SJCRH30 (cell line): ENCODE data around the gene CD44. TPM values are rescaled to one million over a fixed set of nuclear protein-coding genes. Genes with fewer than 3 reads are reported as not detected.
A peak's percentile ranks its signal among the peaks of the same experiment; 100 is the strongest.

Experiments
- DNase-seq, 2 experiments: peaks; one replicate each; pipeline ENCODE4 v3.0.0-alpha.2; 2015 to 2020
- H3K27ac ChIP-seq: fragments of 250-450 bp; sonication (Bioruptor Pico); 2 replicates; pipeline ENCODE4 v1.5.1; 2020; ENCODE audit warnings: mild to moderate bottlenecking, moderate library complexity
- H3K27me3 ChIP-seq: fragments of 250-450 bp; sonication (Bioruptor Pico); 2 replicates; pipeline ENCODE4 v1.5.1; 2020; ENCODE audit warnings: mild to moderate bottlenecking, moderate library complexity
- H3K36me3 ChIP-seq: fragments of 250-450 bp; sonication (Bioruptor Pico); 2 replicates; pipeline ENCODE4 v1.5.1; 2020; ENCODE audit warnings: mild to moderate bottlenecking, moderate library complexity
- H3K4me1 ChIP-seq: fragments of 250-450 bp; sonication (Bioruptor Pico); 2 replicates; pipeline ENCODE4 v1.5.1; 2020; ENCODE audit warnings: mild to moderate bottlenecking, moderate library complexity
- H3K4me3 ChIP-seq: fragments of 250-450 bp; sonication (Bioruptor Pico); 2 replicates; pipeline ENCODE4 v1.5.1; 2020; ENCODE audit warnings: mild to moderate bottlenecking, moderate library complexity
- H3K9me3 ChIP-seq: fragments of 250-450 bp; sonication (Bioruptor Pico); replicated peaks from 2 replicates; pipeline ENCODE4 v1.5.1; 2020; ENCODE audit warnings: mild to moderate bottlenecking, moderate library complexity
- total RNA-seq: library from RNA; depleted of rRNA; stranded (reverse); fragments of >200 nt; shearing (Covaris generic); gene quantifications from 2 replicates; pipeline ENCODE4 v1.2.3, GENCODE V29; 2014

The CD44 gene
- total RNA-seq, 1 experiment from 2014 or later = 0.04 TPM

DNA sequence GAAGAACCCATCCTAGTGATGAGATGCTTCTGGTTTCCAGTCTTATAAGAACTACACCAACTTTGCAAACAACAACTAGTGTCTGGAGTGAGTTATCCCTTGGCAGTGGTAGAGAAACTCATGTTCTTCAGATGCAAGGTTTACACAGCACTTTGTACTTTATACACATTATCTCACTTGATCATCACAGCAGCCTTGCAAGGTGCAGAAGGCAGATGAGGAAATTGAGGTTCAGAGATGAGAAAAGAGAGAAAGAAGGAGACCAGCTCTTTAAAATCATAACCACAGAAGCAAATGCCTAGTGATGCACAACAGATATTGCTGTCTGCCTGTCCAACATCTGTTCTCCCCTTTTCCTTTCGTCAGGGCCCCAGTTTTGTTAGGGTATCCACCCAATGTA is 16.7 kb upstream of the CD44 start:
- no peak for DNase-seq
- no peak overlapping the region for H3K4me3 ChIP-seq
- H3K27ac ChIP-seq = no peak overlapping the region
- H3K9me3 ChIP-seq = no peaks in the 10 kb centered on the region
- H3K4me1 ChIP-seq = peaks cover under 1% of the 10 kb centered on the region; the same call in 1 of the 2 replicates
- no peaks in the 10 kb centered on the region for H3K27me3 ChIP-seq
- no peaks in the 10 kb centered on the region for H3K36me3 ChIP-seq

DNA sequence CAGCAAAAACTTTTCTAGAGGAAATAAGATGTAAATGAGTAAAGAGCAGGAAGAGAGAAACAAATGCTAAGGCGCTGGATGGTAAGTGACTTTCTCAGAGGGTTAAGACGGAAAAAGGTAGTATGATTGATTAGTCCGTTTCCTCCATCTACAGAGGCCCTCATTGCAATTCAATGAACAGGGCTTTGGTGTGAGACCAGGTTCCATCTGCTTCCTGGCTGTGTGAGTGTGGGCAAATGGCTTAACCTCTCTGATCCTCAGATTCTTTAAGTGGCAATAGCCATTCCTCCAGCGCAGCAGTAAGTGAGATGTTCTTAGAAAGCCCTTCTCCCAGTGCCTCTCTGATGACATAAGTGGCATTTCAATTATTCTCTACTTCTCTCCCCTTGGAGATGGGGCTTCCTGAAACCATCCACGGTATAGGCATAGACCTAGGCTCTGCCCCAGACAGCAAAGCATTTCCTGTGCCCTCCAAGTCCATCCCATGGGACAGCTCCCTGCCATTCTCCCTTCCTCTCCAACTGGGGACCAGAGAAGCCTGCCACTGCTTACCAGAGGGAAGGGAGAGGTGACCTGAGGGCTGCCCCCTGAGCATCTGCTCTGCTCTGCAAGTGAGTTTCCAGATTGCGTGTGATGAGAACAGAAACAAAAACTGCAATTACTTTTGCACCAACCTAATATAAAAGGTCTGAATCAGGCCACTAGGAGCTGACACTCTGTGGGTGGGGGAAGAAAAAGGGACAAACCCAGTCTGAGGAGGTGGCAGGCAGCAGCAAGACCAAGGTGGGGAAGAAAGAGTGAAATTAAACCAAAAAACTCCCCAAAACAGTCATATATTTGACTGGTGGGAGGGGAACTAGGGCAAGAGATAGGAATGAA is 12.7 kb upstream of the CD44 start:
- DNase-seq = no peak
- Histone ChIP-seq H3K9me3 (no peaks in the 10 kb centered on the region), H3K27ac (no peak overlapping the region), H3K4me3 (no peak overlapping the region), H3K4me1 (no peaks in the 10 kb centered on the region), H3K36me3 (no peaks in the 10 kb centered on the region), H3K27me3 (no peaks in the 10 kb centered on the region)

DNA sequence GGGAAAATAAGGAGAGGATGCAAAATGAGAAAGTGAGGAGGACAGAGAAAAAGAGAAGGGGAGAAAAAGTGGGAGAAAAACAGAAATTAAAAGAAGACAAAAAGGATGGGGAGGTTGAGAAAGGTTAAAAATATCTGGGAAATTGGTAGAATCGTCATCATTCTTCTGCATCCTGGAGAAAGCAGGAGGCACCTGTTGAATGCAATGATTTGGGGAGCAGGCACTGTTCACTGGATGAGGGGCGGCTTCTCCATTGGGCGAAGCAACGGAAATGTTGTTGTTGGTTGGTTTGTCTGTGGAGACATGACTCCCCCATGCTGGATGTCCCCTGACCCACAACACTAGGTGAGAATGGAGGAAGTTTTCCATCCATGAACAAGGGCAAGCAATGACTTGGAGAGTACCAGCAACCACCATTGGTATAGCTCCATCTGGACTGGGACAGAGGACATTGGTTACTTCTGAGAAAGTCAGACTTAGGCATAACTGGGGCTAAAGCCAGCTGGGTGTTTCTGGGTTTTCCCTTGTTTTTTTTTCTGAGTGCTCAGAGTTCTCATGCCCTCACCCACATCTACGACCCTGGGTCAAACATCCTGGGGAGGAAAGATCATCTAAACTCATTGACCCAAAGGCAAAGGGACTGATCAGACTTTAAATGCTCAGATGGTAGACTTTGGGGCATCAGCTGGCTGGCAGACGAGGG is 11.9 kb upstream of the CD44 start:
- Histone ChIP-seq H3K27ac (no peak overlapping the region), H3K36me3 (no peaks in the 10 kb centered on the region), H3K4me3 (no peak overlapping the region), H3K9me3 (no peaks in the 10 kb centered on the region), H3K27me3 (no peaks in the 10 kb centered on the region), H3K4me1 (no peaks in the 10 kb centered on the region)
- DNase-seq = no peak

DNA sequence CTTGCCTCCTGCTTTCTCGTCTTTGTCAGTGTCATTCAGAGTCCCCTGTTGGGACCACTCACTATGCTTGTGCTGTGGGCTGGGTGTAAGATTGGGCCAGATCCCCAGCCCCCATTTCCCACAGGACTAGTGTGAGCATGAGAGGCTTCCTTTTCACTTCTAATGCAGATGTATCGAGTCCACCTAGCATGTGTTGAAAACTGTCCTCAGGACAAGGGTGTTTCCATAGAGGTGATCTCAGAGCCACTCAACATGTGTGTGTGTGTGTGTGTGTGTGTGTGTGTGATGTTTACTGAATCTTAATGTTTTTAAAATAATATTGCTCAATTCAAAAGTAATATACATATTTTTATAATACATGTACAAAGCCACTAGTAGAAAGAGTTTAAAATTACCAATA is 11.4 kb upstream of the CD44 start:
- H3K27ac ChIP-seq = no peak overlapping the region
- H3K27me3 ChIP-seq = no peaks in the 10 kb centered on the region
- H3K4me1 ChIP-seq = no peaks in the 10 kb centered on the region
- no peaks in the 10 kb centered on the region for H3K9me3 ChIP-seq
- no peak overlapping the region for H3K4me3 ChIP-seq
- H3K36me3 ChIP-seq = no peaks in the 10 kb centered on the region
- no peak for DNase-seq

DNA sequence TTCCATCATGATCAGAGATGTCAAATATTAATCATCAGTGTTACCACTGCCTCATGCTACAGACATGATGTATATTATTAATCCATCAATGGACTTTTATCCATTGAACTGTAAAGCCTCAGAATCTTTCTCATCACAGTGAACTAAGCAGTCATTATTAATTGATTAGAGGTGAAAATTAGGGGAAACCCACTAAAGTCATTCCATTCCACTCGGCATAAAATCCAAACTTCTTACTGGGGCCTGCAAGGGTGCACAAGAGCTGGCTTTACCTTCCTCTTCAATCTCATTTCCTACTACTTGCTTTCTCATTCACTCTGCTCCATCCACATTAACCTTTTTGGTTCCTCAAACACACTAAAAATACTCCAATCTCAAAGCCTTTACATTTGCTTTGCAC is 7.9 kb upstream of the CD44 start:
- no peak overlapping the region for H3K27ac ChIP-seq
- no peak for DNase-seq
- H3K4me3 ChIP-seq = no peak overlapping the region
- H3K27me3 ChIP-seq = no peaks in the 10 kb centered on the region
- H3K4me1 ChIP-seq = no peaks in the 10 kb centered on the region
- H3K36me3 ChIP-seq = no peaks in the 10 kb centered on the region
- no peaks in the 10 kb centered on the region for H3K9me3 ChIP-seq

DNA sequence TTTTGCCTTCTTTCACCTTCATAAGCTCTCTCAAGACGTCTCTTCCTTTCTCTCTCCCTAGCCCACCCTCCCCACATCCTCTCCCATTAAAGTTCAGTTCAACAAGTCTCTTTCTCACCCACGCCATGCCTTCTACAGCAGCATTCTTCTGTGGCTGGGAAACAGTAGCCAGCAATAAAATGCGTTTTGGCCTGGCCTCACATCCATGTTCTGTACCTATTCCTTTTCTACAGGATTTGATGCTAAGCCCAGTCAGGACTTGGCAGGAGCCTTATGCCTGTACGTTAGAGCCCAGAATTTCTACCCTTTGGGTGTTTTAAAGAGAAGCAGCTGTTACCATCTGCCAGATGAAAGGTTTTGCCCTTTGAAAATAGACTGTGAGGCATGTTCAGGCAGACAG is 7.1 kb upstream of the CD44 start:
- no peaks in the 10 kb centered on the region for H3K4me1 ChIP-seq

DNA sequence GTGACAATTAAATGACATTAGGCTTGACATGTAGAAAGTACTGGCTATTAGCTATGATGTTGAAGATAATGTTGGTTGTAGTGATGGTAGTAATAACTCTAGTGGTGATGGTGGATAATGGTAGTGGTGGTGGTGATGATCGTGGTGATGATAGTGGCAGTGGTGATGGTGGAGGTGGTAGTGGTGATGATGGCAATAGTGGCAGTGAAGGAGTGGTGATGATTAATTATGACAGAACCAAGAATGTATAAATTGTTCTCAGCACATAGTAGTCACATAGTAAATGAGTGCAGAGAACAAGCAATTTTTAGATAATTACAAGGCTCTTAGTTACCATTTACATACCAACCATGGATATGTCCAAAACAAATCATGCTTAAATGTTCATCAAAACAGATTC is 5.3 kb upstream of the CD44 start:
- Histone ChIP-seq H3K36me3 (no peaks in the 10 kb centered on the region), H3K4me3 (no peak overlapping the region), H3K27ac (no peak overlapping the region), H3K4me1 (no peaks in the 10 kb centered on the region), H3K27me3 (no peaks in the 10 kb centered on the region), H3K9me3 (no peaks in the 10 kb centered on the region)
- DNase-seq = no peak

More for the DNA sequence above, 7.1 kb upstream of the CD44 start:
- Histone ChIP-seq H3K27ac (no peak overlapping the region), H3K27me3 (no peaks in the 10 kb centered on the region), H3K9me3 (no peaks in the 10 kb centered on the region), H3K36me3 (no peaks in the 10 kb centered on the region), H3K4me3 (no peak overlapping the region)
- no peak for DNase-seq

DNA sequence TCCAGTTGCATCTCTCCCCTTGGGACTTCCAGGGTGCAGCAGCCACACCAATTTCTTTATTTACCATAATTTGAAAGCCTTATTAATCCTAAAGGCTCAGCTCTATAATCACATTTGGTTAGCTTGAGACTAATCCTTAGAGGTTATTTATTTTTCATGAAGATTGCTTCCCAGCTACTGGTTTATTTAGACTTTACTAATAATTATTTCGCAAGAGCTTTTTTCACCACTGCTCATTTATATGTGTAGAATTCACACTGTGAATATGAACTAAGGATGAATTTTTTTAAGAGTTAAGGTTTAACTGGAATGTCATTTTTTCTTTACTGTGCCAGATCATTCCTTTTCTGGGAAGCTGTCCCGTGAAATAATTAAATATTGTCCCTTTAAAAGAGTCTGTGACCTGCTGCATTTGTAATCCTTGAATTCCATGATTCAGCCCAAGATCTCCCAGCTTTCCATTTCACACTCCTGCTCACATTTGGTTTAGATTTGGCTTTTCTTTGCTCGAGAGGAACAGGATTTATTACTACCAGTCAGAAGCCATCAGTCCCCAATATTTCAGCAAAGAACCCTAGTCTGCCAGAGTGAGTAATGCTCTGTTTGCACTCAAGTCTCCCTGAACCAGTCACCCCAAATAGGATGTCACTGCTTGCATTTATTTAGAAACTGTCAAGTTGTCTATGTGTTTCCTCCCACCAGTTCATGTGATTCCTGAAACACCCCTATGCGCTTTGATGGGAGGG is 4.4 kb upstream of the CD44 start:
- no peak overlapping the region for H3K27ac ChIP-seq
- H3K4me1 ChIP-seq = no peaks in the 10 kb centered on the region
- DNase-seq = no peak
- H3K4me3 ChIP-seq = no peak overlapping the region
- no peaks in the 10 kb centered on the region for H3K36me3 ChIP-seq
- no peaks in the 10 kb centered on the region for H3K9me3 ChIP-seq
- no peaks in the 10 kb centered on the region for H3K27me3 ChIP-seq

DNA sequence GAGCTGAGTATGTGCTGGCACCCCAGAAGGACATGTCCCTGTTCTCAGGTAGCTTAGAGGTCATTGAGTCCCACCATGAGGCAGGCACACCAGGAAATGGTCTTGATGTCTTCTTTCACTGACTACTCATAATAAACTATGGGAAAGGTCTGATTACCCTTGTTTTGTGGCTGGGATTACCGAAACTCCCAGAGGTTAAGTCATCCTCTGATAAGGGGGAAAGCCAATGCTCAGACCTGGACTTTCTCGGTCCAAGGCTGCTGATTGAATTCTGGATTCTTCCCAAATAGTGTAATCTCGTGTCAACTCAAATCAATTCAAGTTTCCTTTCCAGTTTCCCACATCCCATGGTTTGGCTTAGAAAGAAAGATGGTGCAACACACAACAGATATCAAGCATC is 3.7 kb upstream of the CD44 start:
- Histone ChIP-seq H3K36me3 (no peaks in the 10 kb centered on the region), H3K4me3 (no peak overlapping the region), H3K27ac (no peak overlapping the region), H3K27me3 (no peaks in the 10 kb centered on the region), H3K4me1 (no peaks in the 10 kb centered on the region), H3K9me3 (no peaks in the 10 kb centered on the region)
- no peak for DNase-seq

DNA sequence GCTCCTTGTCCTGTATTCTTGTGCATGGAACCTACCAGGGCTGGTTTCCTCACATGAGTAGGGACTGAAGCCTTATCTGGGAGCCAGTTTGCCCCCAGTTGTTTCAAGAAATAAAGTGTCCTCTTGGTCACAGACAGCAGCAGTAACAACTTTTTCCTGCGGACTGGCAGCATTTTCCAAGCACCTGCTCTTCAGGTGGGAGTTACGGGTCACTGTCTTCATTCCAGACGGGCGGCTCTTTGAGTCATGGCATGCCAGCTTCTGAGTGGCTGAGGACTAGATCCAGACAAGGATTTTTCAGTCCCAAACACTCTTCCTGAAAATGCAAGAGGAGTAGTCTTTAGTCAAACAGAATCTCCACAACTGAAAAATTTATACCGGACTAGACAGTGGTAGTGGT is 2.7 kb upstream of the CD44 start:
- Histone ChIP-seq H3K4me1 (no peaks in the 10 kb centered on the region), H3K36me3 (no peaks in the 10 kb centered on the region), H3K4me3 (no peak overlapping the region), H3K9me3 (no peaks in the 10 kb centered on the region), H3K27me3 (no peaks in the 10 kb centered on the region), H3K27ac (no peak overlapping the region)
- no peak for DNase-seq

DNA sequence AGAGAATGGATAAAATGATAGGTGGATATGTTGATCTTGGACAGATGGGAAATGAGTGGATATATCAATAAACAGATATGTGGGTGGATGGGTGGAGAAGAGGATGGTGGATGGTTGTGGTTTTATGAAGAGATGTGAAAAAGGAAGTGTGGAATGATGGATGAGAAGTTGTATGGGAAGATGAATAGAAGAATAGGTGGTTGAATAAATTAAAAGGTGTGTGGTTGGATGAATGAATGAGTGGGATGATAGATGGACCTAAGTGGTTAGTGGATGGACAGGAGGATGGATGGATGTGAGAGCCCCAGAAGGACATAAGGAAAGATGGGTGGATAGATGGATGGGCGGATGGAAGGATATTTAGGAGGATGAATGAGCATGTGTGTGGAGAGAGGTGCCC is 913 bp upstream of the CD44 start:
- Histone ChIP-seq H3K36me3 (no peaks in the 10 kb centered on the region), H3K4me1 (no peaks in the 10 kb centered on the region), H3K27me3 (no peaks in the 10 kb centered on the region), H3K4me3 (no peak overlapping the region), H3K9me3 (no peaks in the 10 kb centered on the region), H3K27ac (no peak overlapping the region)
- DNase-seq = no peak

DNA sequence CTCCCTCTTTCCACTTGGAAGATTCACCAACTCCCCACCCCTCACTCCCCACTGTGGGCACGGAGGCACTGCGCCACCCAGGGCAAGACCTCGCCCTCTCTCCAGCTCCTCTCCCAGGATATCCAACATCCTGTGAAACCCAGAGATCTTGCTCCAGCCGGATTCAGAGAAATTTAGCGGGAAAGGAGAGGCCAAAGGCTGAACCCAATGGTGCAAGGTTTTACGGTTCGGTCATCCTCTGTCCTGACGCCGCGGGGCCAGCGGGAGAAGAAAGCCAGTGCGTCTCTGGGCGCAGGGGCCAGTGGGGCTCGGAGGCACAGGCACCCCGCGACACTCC is 397 bp upstream of the CD44 start:
- Histone ChIP-seq H3K9me3 (no peaks in the 10 kb centered on the region), H3K4me3 (no peak overlapping the region), H3K4me1 (no peaks in the 10 kb centered on the region), H3K27ac (no peak overlapping the region), H3K27me3 (no peaks in the 10 kb centered on the region), H3K36me3 (no peaks in the 10 kb centered on the region)
- DNase-seq = no peak

DNA sequence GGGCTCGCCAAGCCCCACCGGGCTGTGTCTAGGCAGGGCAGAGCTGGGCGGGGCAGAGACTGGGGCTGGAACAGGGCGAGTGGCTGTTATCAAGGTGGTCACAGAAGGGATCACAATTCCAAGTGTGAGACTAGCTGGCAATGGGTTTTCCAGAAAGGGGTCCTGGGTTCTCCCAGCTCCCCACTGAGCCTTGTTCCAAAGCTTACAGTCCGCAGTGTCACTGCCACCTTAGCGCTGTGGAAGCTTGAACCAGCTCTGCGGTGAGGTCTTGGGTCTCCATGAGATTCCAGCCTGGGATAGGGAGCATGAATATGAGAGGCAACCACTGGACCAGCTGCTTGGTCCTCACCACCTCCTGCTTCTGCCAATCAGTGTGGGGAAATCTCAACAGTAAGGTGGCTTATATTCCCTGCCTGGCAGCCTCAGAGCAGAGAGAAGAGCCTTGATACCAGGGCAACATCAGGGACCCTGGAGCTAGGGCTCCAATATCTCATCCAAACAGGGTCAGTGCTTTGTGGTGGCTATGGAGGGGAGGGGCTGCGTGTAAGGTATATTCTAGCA is 831 bp downstream of the CD44 start:
- peaks cover 10% of the 10 kb centered on the region for H3K4me1 ChIP-seq
- H3K9me3 ChIP-seq = no peaks in the 10 kb centered on the region
- H3K27me3 ChIP-seq = no peaks in the 10 kb centered on the region
- peak; percentile 31 to 56 for DNase-seq
- H3K4me3 ChIP-seq = no peak overlapping the region
- no peak overlapping the region for H3K27ac ChIP-seq
- no peaks in the 10 kb centered on the region for H3K36me3 ChIP-seq

DNA sequence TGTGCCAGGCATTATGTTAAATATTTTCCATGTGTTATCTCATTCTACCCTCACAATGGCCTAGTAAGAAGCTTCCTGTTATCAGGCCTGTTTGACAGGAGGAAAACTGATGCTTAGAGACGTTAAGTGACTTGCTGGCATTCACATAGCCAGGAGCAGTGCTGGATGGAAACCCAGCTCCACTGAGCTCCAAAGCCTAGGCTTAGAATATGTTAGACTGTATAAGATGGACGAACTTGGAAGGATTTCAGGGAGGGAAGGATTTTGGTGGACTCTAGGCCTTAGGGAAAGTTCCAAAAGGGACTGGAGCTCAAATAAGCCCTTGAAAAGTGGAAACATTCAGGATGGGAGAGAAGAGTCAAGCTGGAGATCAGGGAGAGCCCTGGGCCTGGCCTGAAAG is 2.1 kb downstream of the CD44 start:
- no peak for DNase-seq
- H3K4me3 ChIP-seq = no peak overlapping the region
- no peaks in the 10 kb centered on the region for H3K36me3 ChIP-seq
- no peaks in the 10 kb centered on the region for H3K27me3 ChIP-seq
- H3K4me1 ChIP-seq = peaks cover 17% of the 10 kb centered on the region
- no peaks in the 10 kb centered on the region for H3K9me3 ChIP-seq
- no peak overlapping the region for H3K27ac ChIP-seq

DNA sequence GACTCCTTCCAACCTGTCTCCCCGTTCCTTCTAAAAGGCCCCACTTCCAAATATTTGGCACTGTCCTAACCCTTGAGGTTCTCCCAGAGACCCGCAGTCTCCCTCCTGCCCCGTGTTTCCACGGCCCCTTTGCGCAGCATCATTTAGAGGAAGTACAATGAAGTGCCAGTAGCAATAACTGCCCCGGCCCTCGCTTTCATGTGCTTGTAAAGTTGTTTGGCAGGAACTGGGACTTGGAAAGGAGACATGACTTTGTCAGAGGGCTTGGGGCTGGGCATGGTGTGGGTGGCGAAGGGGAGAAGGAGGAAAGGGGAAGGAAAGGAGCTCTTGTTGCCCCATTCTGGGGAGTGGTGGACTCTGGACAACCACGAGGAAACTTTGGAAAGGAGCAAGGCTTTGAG is 2.6 kb downstream of the CD44 start:
- no peak for DNase-seq
- H3K36me3 ChIP-seq = no peaks in the 10 kb centered on the region
- no peaks in the 10 kb centered on the region for H3K27me3 ChIP-seq
- H3K27ac ChIP-seq = no peak overlapping the region
- H3K9me3 ChIP-seq = no peaks in the 10 kb centered on the region
- H3K4me1 ChIP-seq = peaks cover 17% of the 10 kb centered on the region
- no peak overlapping the region for H3K4me3 ChIP-seq
